ENCODE results near the gene CD36.

The CD36 gene

DNA sequence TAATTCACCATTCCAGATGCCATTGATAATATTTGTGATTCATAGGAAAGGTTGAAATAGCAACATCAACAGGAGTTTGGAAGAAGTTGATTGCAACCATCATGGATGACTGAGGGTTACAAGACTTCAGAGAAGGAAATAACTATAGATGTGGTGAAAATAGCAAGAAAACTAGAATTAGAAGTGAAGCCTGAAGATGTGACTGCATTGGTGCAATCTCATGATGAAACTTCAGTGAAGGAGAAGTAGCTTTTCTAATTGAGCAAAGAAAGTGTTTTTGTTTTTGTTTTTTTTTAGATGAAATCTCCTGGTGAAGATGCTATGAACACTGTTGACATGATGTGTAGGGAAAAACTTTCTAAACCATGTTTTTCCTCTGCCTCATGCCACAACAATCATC, 18.7 kb upstream of the CD36 start:
- no peak for TF ChIP-seq TAF1 (IDR thresholded peaks at IDR 0.05; ENCODE audit: borderline replicate concordance, insufficient read depth, low read length)
- no peak for TF ChIP-seq POLR2AphosphoS5 (IDR thresholded peaks at IDR 0.05; ENCODE audit: low read depth, low read length)
- TF ChIP-seq SIN3A (IDR thresholded peaks at IDR 0.05; ENCODE audit: borderline replicate concordance, insufficient read depth, low read length) = no peak
- TF ChIP-seq, protein P1, sequence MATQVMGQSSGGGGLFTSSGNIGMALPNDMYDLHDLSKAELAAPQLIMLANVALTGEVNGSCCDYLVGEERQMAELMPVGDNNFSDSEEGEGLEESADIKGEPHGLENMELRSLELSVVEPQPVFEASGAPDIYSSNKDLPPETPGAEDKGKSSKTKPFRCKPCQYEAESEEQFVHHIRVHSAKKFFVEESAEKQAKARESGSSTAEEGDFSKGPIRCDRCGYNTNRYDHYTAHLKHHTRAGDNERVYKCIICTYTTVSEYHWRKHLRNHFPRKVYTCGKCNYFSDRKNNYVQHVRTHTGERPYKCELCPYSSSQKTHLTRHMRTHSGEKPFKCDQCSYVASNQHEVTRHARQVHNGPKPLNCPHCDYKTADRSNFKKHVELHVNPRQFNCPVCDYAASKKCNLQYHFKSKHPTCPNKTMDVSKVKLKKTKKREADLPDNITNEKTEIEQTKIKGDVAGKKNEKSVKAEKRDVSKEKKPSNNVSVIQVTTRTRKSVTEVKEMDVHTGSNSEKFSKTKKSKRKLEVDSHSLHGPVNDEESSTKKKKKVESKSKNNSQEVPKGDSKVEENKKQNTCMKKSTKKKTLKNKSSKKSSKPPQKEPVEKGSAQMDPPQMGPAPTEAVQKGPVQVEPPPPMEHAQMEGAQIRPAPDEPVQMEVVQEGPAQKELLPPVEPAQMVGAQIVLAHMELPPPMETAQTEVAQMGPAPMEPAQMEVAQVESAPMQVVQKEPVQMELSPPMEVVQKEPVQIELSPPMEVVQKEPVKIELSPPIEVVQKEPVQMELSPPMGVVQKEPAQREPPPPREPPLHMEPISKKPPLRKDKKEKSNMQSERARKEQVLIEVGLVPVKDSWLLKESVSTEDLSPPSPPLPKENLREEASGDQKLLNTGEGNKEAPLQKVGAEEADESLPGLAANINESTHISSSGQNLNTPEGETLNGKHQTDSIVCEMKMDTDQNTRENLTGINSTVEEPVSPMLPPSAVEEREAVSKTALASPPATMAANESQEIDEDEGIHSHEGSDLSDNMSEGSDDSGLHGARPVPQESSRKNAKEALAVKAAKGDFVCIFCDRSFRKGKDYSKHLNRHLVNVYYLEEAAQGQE (IDR thresholded peaks at IDR 0.05; ENCODE audit: insufficient read depth in 1 of 2, low read depth in 2 of 2, low read length in 2 of 2) = no peak
- no peak for TF ChIP-seq FOXP2 (optimal IDR thresholded peaks at IDR 0.05; ENCODE audit: borderline replicate concordance, extremely low read depth, extremely low read length, insufficient read depth)

- TF ChIP-seq, protein P1 (IDR thresholded peaks at IDR 0.05; ENCODE audit: insufficient read depth in 1 of 2, low read depth in 2 of 2, low read length in 2 of 2) = no peak
- TF ChIP-seq POLR2AphosphoS5 (IDR thresholded peaks at IDR 0.05; ENCODE audit: low read depth, low read length) = no peak
- no peak for TF ChIP-seq TAF1 (IDR thresholded peaks at IDR 0.05; ENCODE audit: borderline replicate concordance, insufficient read depth, low read length)
- TF ChIP-seq FOXP2 (optimal IDR thresholded peaks at IDR 0.05; ENCODE audit: borderline replicate concordance, extremely low read depth, extremely low read length, insufficient read depth) = no peak
- no peak for TF ChIP-seq SIN3A (IDR thresholded peaks at IDR 0.05; ENCODE audit: borderline replicate concordance, insufficient read depth, low read length)
Measured at GRCh38 chr7:80622541-80622940, 15.9 kb upstream of the CD36 start.

DNA sequence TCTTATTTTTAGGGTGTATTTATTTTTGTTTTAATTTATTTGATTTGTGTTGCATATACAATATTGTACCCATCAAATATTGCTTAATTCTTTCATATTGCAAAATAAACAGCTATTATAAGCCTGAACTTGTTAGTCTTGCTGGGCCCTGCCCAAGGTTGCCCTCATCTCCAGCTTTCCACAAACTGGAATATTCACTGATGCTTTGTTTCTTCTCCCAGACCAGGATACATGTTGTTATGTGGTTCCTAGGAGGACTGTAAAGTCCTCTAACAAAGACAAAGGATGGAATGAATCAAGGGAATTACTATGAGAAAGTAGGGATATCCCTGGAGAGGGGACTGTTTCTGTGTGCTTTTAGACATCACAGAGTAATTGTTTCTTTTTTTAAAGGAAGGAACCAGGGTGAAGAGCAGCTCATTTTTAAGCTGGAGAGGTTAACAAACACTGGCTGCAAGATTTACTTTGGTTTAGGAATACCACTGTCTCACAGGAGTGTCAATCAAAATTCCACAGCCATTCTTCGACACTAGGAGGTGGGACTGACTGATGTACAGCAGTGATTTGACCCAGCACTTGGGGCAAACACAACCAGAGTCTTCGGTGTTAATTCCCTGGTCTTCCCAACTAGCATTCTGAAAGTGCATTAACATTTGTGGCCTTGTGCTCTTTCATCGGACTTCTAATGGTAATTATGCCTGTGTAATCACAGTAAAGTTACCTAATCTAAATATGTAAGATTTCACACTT, 14.8 kb upstream of the CD36 start:
- no peak for TF ChIP-seq FOXP2 (optimal IDR thresholded peaks at IDR 0.05; ENCODE audit: borderline replicate concordance, extremely low read depth, extremely low read length, insufficient read depth)
- TF ChIP-seq TAF1 (IDR thresholded peaks at IDR 0.05; ENCODE audit: borderline replicate concordance, insufficient read depth, low read length) = no peak
- TF ChIP-seq, protein P1 (IDR thresholded peaks at IDR 0.05; ENCODE audit: insufficient read depth in 1 of 2, low read depth in 2 of 2, low read length in 2 of 2) = no peak
- TF ChIP-seq SIN3A (IDR thresholded peaks at IDR 0.05; ENCODE audit: borderline replicate concordance, insufficient read depth, low read length) = no peak
- TF ChIP-seq POLR2AphosphoS5 (IDR thresholded peaks at IDR 0.05; ENCODE audit: low read depth, low read length) = no peak

DNA sequence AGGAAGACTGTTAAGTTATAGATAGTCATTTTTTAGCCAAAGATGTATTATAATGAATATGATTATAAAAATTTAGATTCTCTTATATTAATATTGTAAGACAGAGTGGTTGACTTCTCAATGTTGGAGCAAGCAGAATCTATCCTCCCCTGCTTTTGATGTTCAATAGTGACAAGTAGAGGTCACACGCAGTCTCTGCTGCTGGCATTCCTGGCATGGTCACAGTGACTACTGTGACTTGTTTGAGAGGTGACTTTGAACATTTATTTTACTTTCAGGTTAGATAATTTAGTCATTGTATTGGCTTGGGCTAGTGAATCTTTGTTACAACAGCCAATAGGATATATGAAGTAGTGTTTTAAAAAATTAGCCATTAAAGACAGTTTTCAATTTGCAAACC, 13.7 kb upstream of the CD36 start:
- TF ChIP-seq TAF1 (IDR thresholded peaks at IDR 0.05; ENCODE audit: borderline replicate concordance, insufficient read depth, low read length) = no peak
- TF ChIP-seq, protein P1 (IDR thresholded peaks at IDR 0.05; ENCODE audit: insufficient read depth in 1 of 2, low read depth in 2 of 2, low read length in 2 of 2) = no peak
- TF ChIP-seq SIN3A (IDR thresholded peaks at IDR 0.05; ENCODE audit: borderline replicate concordance, insufficient read depth, low read length) = no peak
- no peak for TF ChIP-seq FOXP2 (optimal IDR thresholded peaks at IDR 0.05; ENCODE audit: borderline replicate concordance, extremely low read depth, extremely low read length, insufficient read depth)
- TF ChIP-seq POLR2AphosphoS5 (IDR thresholded peaks at IDR 0.05; ENCODE audit: low read depth, low read length) = no peak

All from PFSK-1 (cell line).